HepG2 (cell line): ENCODE measurements around the gene PDLIM7. TPM values are rescaled to one million over a fixed set of nuclear protein-coding genes. Genes with fewer than 3 reads are reported as not detected.

ENCODE experiments used
- AGO2 ChIP-seq: fragments of 200-400 bp; formaldehyde crosslinking; optimal IDR thresholded peaks from 2 replicates; pipeline ENCODE3; 2017; ENCODE audit warnings: mild to moderate bottlenecking, low read depth, low read length, moderate library complexity
- ATF7-NPFF ChIP-seq: sonication (generic); formaldehyde crosslinking; IDR thresholded peaks from 2 replicates; pipeline ENCODE4 v1.8.1; 2023; ENCODE audit warnings: mild to moderate bottlenecking, low read depth, missing genetic modification reagents, moderate library complexity
- HES4 ChIP-seq: sonication (generic); formaldehyde crosslinking; IDR thresholded peaks from 2 replicates; pipeline ENCODE4 v1.9.0; 2021; ENCODE audit warnings: mild to moderate bottlenecking, missing genetic modification reagents, borderline replicate concordance
- NCOA1 ChIP-seq: sonication (generic); formaldehyde crosslinking; IDR thresholded peaks from 2 replicates; pipeline ENCODE4 v1.9.0; 2021; ENCODE audit warnings: missing genetic modification reagents
- NFYC ChIP-seq: IDR thresholded peaks from 2 replicates; pipeline ENCODE4 v1.6.1; 2016; ENCODE audit warnings: missing genetic modification reagents, missing compliant biosample characterization
- RXRA ChIP-seq: sonication (generic); formaldehyde crosslinking; IDR thresholded peaks from 2 replicates; pipeline ENCODE4 v1.5.1; 2020; ENCODE audit warnings: missing genetic modification reagents
- STAT6 ChIP-seq: sonication (generic); formaldehyde crosslinking; IDR thresholded peaks from 2 replicates; pipeline ENCODE4 v1.4.0; 2020; ENCODE audit warnings: missing genetic modification reagents, mild to moderate bottlenecking, borderline replicate concordance
- SYNCRIP ChIP-seq: fragments of 200-400 bp; formaldehyde crosslinking; IDR thresholded peaks from 2 replicates; pipeline ENCODE4 v1.6.1; 2018; ENCODE audit warnings: mild to moderate bottlenecking, low read depth, low read length; ENCODE audit not compliant: insufficient read depth
- TRIM24 ChIP-seq: sonication (generic); formaldehyde crosslinking; IDR thresholded peaks from 2 replicates; pipeline ENCODE4 v1.8.0; 2022; ENCODE audit warnings: mild to moderate bottlenecking, missing genetic modification reagents
- ZFP36 ChIP-seq: fragments of 150-350 bp; IDR thresholded peaks from 2 replicates; pipeline ENCODE4 v1.6.1; 2018; ENCODE audit warnings: borderline replicate concordance, low read length, low read depth; ENCODE audit not compliant: partially characterized antibody
- ZFP90 ChIP-seq: sonication (generic); formaldehyde crosslinking; IDR thresholded peaks from 2 replicates; pipeline ENCODE4 v1.8.0; 2022; ENCODE audit warnings: missing genetic modification reagents, mild to moderate bottlenecking, inconsistent platforms, borderline replicate concordance
- ZNF101 ChIP-seq: sonication (generic); formaldehyde crosslinking; IDR thresholded peaks from 2 replicates; pipeline ENCODE4 v1.4.0; 2020; ENCODE audit warnings: mild to moderate bottlenecking, low read depth, missing genetic modification reagents, borderline replicate concordance
- ZNF597 ChIP-seq: sonication (generic); formaldehyde crosslinking; IDR thresholded peaks from 2 replicates; pipeline ENCODE4 v1.5.0; 2020; ENCODE audit warnings: missing genetic modification reagents
- ZNF605 ChIP-seq: sonication (generic); formaldehyde crosslinking; IDR thresholded peaks from 2 replicates; pipeline ENCODE4 v1.8.0; 2022; ENCODE audit warnings: mild to moderate bottlenecking, missing genetic modification reagents
- ZNF850 ChIP-seq: sonication (generic); formaldehyde crosslinking; conservative IDR thresholded peaks from 2 replicates; pipeline ENCODE4 v1.9.0; 2021; ENCODE audit warnings: mild to moderate bottlenecking, missing genetic modification reagents
- ZSCAN30 ChIP-seq: sonication (generic); formaldehyde crosslinking; IDR thresholded peaks from 2 replicates; pipeline ENCODE4 v1.5.0; 2020; ENCODE audit warnings: mild to moderate bottlenecking, missing genetic modification reagents
- polyA plus RNA-seq, 8 experiments: library from polyadenylated mRNA; depleted of rRNA in 3 of 8; stranded (reverse) in 7 of 8; unstranded in 1 of 8; fragments of >200 nt; fragmentation: Illumina TruSeq in 4 of 8; extraction: Trizol in 4 of 8; gene quantifications; 2 replicates each; pipeline versions ENCODE4 v1.2.1 to v1.2.3, GENCODE V29; 2011 to 2016; ENCODE audit warnings: low read depth in 4 of 8, missing spikeins in 1 of 8, mixed read lengths in 1 of 8; ENCODE audit not compliant: insufficient read depth in 1 of 8
- total RNA-seq, 5 experiments: library from RNA; depleted of rRNA; stranded (reverse); fragments of >200 nt; fragmentation: Illumina TruSeq; extraction: Trizol; gene quantifications; 2 replicates each; pipeline ENCODE4 v1.2.3, GENCODE V29; 2016; ENCODE audit warnings: low read depth in 1 of 5
- TF ChIP-seq, protein P1 (sequence below): sonication (generic); formaldehyde crosslinking; IDR thresholded peaks from 2 replicates; pipeline ENCODE4 v1.4.0; 2020; ENCODE audit warnings: missing genetic modification reagents, mild to moderate bottlenecking, borderline replicate concordance
- TF ChIP-seq, protein P2 (sequence below): sonication (generic); formaldehyde crosslinking; IDR thresholded peaks from 2 replicates; pipeline ENCODE4 v1.4.0; 2020; ENCODE audit warnings: missing genetic modification reagents
- TF ChIP-seq, protein P3 (sequence below): sonication (generic); formaldehyde crosslinking; IDR thresholded peaks from 2 replicates; pipeline ENCODE4 v1.8.1; 2022; ENCODE audit warnings: mild to moderate bottlenecking, missing genetic modification reagents

The PDLIM7 gene
- total and polyA plus RNA-seq, 2 of the 13 experiments (the other 11 are each of a cell fraction or from before 2014, with no cell fraction given): 21.1 to 31.3 TPM

DNA sequence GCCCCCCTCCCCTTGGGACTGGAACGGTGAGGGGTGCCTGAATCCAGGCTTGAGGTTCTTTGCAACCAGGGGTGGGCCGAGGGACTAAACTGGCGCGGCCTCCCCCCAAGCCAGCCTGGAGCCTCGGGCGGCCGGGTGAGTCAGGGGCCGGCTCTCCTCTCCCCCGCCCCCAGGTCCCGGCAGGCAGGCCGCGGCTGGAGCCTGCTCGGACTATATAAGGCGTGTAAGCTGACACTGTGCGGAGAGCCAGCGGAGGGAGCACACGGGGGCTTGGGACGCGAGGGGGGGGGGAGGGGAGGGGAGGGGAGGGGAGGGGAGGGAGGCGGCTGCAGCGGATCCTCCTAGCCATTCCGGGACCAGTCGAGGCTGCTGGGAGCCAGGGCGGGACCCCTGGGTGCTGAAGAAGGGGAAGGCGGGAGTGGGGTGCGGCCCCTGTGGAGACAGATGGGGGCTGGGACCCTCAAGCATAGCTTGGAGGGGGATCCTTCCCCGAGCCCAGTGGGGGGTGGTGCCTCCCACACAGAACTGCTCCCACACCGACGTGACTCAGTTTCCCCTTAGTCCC is 595 bp downstream of the PDLIM7 start (continued):
- TF ChIP-seq AGO2: peak; percentile 62
- TF ChIP-seq STAT6 (CRISPR knock-in tag): no peak
- TF ChIP-seq ZNF101 (CRISPR knock-in tag): no peak
- no peak for TF ChIP-seq HES4
- TF ChIP-seq, protein P1, sequence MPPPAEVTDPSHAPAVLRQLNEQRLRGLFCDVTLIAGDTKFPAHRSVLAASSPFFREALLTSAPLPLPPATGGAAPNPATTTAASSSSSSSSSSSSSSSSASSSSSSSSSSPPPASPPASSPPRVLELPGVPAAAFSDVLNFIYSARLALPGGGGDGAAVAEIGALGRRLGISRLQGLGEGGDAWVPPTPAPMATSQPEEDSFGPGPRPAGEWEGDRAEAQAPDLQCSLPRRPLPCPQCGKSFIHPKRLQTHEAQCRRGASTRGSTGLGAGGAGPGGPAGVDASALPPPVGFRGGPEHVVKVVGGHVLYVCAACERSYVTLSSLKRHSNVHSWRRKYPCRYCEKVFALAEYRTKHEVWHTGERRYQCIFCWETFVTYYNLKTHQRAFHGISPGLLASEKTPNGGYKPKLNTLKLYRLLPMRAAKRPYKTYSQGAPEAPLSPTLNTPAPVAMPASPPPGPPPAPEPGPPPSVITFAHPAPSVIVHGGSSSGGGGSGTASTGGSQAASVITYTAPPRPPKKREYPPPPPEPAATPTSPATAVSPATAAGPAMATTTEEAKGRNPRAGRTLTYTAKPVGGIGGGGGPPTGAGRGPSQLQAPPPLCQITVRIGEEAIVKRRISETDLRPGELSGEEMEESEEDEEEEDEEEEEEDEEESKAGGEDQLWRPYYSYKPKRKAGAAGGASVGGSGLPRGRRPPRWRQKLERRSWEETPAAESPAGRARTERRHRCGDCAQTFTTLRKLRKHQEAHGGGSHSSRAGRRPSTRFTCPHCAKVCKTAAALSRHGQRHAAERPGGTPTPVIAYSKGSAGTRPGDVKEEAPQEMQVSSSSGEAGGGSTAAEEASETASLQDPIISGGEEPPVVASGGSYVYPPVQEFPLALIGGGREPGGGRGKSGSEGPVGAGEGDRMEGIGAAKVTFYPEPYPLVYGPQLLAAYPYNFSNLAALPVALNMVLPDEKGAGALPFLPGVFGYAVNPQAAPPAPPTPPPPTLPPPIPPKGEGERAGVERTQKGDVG: no peak
- TF ChIP-seq NFYC (CRISPR knock-in tag): no peak
- TF ChIP-seq, protein P2, sequence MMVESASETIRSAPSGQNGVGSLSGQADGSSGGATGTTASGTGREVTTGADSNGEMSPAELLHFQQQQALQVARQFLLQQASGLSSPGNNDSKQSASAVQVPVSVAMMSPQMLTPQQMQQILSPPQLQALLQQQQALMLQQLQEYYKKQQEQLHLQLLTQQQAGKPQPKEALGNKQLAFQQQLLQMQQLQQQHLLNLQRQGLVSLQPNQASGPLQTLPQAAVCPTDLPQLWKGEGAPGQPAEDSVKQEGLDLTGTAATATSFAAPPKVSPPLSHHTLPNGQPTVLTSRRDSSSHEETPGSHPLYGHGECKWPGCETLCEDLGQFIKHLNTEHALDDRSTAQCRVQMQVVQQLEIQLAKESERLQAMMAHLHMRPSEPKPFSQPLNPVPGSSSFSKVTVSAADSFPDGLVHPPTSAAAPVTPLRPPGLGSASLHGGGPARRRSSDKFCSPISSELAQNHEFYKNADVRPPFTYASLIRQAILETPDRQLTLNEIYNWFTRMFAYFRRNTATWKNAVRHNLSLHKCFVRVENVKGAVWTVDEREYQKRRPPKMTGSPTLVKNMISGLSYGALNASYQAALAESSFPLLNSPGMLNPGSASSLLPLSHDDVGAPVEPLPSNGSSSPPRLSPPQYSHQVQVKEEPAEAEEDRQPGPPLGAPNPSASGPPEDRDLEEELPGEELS: 0 out of 2 replicates have a peak, but pooled peaks have one; percentile 8
- TF ChIP-seq RXRA (CRISPR knock-in tag): no peak
- TF ChIP-seq, protein P3, sequence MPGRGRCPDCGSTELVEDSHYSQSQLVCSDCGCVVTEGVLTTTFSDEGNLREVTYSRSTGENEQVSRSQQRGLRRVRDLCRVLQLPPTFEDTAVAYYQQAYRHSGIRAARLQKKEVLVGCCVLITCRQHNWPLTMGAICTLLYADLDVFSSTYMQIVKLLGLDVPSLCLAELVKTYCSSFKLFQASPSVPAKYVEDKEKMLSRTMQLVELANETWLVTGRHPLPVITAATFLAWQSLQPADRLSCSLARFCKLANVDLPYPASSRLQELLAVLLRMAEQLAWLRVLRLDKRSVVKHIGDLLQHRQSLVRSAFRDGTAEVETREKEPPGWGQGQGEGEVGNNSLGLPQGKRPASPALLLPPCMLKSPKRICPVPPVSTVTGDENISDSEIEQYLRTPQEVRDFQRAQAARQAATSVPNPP (CRISPR knock-in tag): no peak
- TF ChIP-seq ZNF605 (CRISPR knock-in tag): no peak
- TF ChIP-seq ZNF850: no peak
- TF ChIP-seq TRIM24 (CRISPR knock-in tag): no peak
- TF ChIP-seq ATF7-NPFF: no peak
- no peak for TF ChIP-seq ZNF597
- TF ChIP-seq SYNCRIP: no peak
- TF ChIP-seq ZFP36: no peak
- TF ChIP-seq NCOA1: no peak
- 0 out of 2 replicates have a peak, but pooled peaks have one; percentile 9 for TF ChIP-seq ZFP90 (CRISPR knock-in tag)
- no peak for TF ChIP-seq ZSCAN30 (CRISPR knock-in tag)
